Loucy (cell line): ENCODE data around the gene ALG14.
A peak's percentile ranks its signal among the peaks of the same experiment; 100 is the strongest.

Experiments
- H2AFZ ChIP-seq: fragments of 200-600 bp; sonication (generic); 2 replicates; pipeline ENCODE4 v1.6.0; 2016; ENCODE audit warnings: antibody characterized with exemption, mild to moderate bottlenecking, low read length, moderate library complexity
- H3F3A ChIP-seq: fragments of 200-600 bp; 2 replicates; pipeline ENCODE4 v1.6.0; 2016; ENCODE audit warnings: antibody characterized with exemption, low read depth, mild to moderate bottlenecking
- H3K27me3 ChIP-seq: fragments of 200-600 bp; sonication (generic); 2 replicates; pipeline ENCODE4 v1.6.1; 2014; ENCODE audit warnings: low read length, mild to moderate bottlenecking; ENCODE audit not compliant: insufficient read depth, poor library complexity, severe bottlenecking
- H3K36me3 ChIP-seq: fragments of 200-600 bp; sonication (generic); 2 replicates; pipeline ENCODE4 v1.6.1; 2016; ENCODE audit warnings: low read length; ENCODE audit not compliant: insufficient read depth
- H3K4me1 ChIP-seq: fragments of 200-600 bp; sonication (generic); 2 replicates; pipeline ENCODE4 v1.5.1; 2014; ENCODE audit warnings: low read length, mild to moderate bottlenecking; ENCODE audit not compliant: insufficient read depth, poor library complexity, severe bottlenecking
- H3K4me2 ChIP-seq: fragments of 200-600 bp; sonication (generic); 2 replicates; pipeline ENCODE4 v1.6.0; 2014; ENCODE audit warnings: antibody characterized with exemption, low read length, low read depth, mild to moderate bottlenecking; ENCODE audit not compliant: poor library complexity, severe bottlenecking
- H3K4me3 ChIP-seq: fragments of 200-600 bp; sonication (generic); 2 replicates; pipeline ENCODE4 v1.5.1; 2014; ENCODE audit warnings: low read length, mild to moderate bottlenecking, mixed read lengths; ENCODE audit not compliant: poor library complexity, severe bottlenecking
- H3K79me2 ChIP-seq: fragments of 200-600 bp; sonication (generic); 2 replicates; pipeline ENCODE4 v1.6.1; 2014; ENCODE audit warnings: low read length; ENCODE audit not compliant: insufficient read depth
- H3K9ac ChIP-seq: fragments of 200-600 bp; sonication (generic); 2 replicates; pipeline ENCODE4 v1.6.0; 2014; ENCODE audit warnings: mild to moderate bottlenecking, low read depth, low read length, moderate library complexity; ENCODE audit not compliant: poor library complexity, severe bottlenecking
- H3K9me2 ChIP-seq: fragments of 200-600 bp; sonication (generic); replicated peaks from 2 replicates; pipeline ENCODE4 v1.6.1; 2016; ENCODE audit warnings: low read depth, low read length, mixed read lengths
- H3K9me3 ChIP-seq: fragments of 200-600 bp; sonication (generic); 2 replicates; pipeline ENCODE4 v1.6.1; 2014; ENCODE audit warnings: mild to moderate bottlenecking, antibody characterized with exemption, low read length, low read depth; ENCODE audit not compliant: insufficient read depth
- H4K20me1 ChIP-seq: fragments of 200-600 bp; sonication (generic); 2 replicates; pipeline ENCODE4 v1.6.0; 2014; ENCODE audit warnings: antibody characterized with exemption, low read length, mild to moderate bottlenecking; ENCODE audit not compliant: insufficient read depth, poor library complexity, severe bottlenecking
- EZH2phosphoT487 ChIP-seq: fragments of 200-600 bp; IDR thresholded peaks from 2 replicates; pipeline ENCODE4 v1.6.1; 2018; ENCODE audit warnings: antibody characterized with exemption, mild to moderate bottlenecking, moderate library complexity, borderline replicate concordance
- TF ChIP-seq, protein P1 (sequence below): fragments of 200-600 bp; sonication (generic); conservative IDR thresholded peaks from 2 replicates; pipeline ENCODE4 v1.5.1; 2014; ENCODE audit warnings: mild to moderate bottlenecking, antibody characterized with exemption, low read length

ALG14 gene

DNA sequence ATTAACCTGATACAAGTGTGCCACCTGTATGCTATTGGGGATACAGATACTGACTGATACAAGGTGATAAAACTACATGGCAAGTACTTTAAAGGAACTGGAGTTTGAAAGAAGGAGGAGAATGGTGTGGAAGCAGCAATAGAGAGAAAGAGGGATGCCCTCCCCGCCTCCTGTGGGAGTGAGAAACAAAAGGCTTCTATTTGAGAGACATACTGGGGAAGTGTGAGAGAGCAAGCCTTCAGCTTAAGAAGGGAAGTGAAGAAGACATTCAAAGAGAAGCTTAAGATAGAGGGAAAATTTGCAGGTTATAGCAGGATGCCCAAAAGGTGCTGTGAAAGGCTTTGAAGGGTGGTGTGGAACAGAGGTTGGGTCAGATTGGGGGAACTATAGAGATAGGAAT is 7.7 kb upstream of the ALG14 start:
- Histone ChIP-seq H2AFZ (no peak overlapping the region), H3K9me2 (no peaks in the 10 kb centered on the region), H3K9ac (no peak overlapping the region), H3K27me3 (peaks cover 21% of the 10 kb centered on the region), H3F3A (no peaks in the 10 kb centered on the region), H3K9me3 (no peaks in the 10 kb centered on the region), H3K4me2 (no peak overlapping the region), H3K79me2 (no peaks in the 10 kb centered on the region), H3K36me3 (no peaks in the 10 kb centered on the region), H4K20me1 (no peaks in the 10 kb centered on the region), H3K4me3 (no peak overlapping the region), H3K4me1 (no peaks in the 10 kb centered on the region)
- no peak for TF ChIP-seq EZH2phosphoT487
- TF ChIP-seq, protein P1, sequence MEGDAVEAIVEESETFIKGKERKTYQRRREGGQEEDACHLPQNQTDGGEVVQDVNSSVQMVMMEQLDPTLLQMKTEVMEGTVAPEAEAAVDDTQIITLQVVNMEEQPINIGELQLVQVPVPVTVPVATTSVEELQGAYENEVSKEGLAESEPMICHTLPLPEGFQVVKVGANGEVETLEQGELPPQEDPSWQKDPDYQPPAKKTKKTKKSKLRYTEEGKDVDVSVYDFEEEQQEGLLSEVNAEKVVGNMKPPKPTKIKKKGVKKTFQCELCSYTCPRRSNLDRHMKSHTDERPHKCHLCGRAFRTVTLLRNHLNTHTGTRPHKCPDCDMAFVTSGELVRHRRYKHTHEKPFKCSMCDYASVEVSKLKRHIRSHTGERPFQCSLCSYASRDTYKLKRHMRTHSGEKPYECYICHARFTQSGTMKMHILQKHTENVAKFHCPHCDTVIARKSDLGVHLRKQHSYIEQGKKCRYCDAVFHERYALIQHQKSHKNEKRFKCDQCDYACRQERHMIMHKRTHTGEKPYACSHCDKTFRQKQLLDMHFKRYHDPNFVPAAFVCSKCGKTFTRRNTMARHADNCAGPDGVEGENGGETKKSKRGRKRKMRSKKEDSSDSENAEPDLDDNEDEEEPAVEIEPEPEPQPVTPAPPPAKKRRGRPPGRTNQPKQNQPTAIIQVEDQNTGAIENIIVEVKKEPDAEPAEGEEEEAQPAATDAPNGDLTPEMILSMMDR: no peak

DNA sequence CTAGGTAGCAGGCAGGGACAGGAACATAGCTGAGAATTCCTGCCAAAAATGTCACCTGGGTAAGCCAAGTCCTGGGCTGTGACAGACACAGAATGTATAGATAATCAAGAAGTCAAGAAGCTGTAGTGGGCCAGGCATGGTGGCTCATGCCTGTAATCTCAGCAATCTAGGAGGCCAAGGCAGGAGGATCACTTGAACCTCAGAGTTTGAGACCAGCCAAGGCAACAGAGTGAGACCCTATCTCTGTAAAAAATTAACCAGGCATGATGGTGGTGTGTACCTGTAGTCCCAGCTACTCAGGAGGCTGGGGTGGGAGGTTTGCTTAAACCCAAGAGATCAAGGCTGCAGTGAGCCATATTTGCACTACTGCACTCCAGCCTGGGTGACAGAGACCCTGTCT is 3.3 kb upstream of the ALG14 start:
- H3K36me3 ChIP-seq: no peaks in the 10 kb centered on the region
- H3K9ac ChIP-seq: no peak overlapping the region
- H3K27me3 ChIP-seq: peaks cover 21% of the 10 kb centered on the region
- peaks cover 16% of the 10 kb centered on the region for H3K4me1 ChIP-seq
- no peaks in the 10 kb centered on the region for H3F3A ChIP-seq
- no peaks in the 10 kb centered on the region for H3K9me3 ChIP-seq
- no peaks in the 10 kb centered on the region for H4K20me1 ChIP-seq
- H3K4me3 ChIP-seq: no peak overlapping the region
- H3K4me2 ChIP-seq: no peak overlapping the region
- H3K79me2 ChIP-seq: no peaks in the 10 kb centered on the region
- no peak for TF ChIP-seq EZH2phosphoT487
- TF ChIP-seq, protein P1: no peak
- no peaks in the 10 kb centered on the region for H3K9me2 ChIP-seq
- no peak overlapping the region for H2AFZ ChIP-seq

DNA sequence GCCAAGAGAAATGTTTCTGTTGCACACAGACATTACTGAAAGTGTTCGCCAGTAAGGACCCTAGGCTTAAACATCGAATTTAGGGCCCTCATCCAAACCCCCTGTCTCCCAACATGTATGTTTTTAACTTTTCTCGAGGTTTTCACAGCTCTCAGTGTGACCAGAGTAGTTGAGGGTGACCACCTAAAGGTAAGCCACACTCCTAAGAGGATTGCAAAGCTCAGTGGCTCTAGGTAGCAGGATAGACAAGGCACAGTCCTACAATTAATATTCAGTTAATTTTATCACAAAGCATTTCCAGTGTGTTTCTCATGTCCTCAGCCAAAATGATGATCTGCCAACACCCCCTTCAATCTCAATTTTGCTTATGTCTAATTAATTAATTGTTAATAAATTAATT is 695 bp upstream of the ALG14 start:
- H2AFZ ChIP-seq: peak overlapping the region; percentile 95
- H3F3A ChIP-seq: no peaks in the 10 kb centered on the region
- H3K4me2 ChIP-seq: peak overlapping the region; percentile 88
- H3K9me2 ChIP-seq: no peaks in the 10 kb centered on the region
- no peaks in the 10 kb centered on the region for H3K27me3 ChIP-seq
- H3K9ac ChIP-seq: peak overlapping the region; percentile 63
- no peak for TF ChIP-seq EZH2phosphoT487
- TF ChIP-seq, protein P1: no peak
- H3K79me2 ChIP-seq: no peaks in the 10 kb centered on the region
- no peaks in the 10 kb centered on the region for H3K9me3 ChIP-seq
- H3K4me3 ChIP-seq: peak overlapping the region; percentile 75
- H3K4me1 ChIP-seq: peaks cover 16% of the 10 kb centered on the region
- H4K20me1 ChIP-seq: no peaks in the 10 kb centered on the region
- no peaks in the 10 kb centered on the region for H3K36me3 ChIP-seq
